A549 (cell line): Measurements from ENCODE around the gene ADAM30. TPM values are rescaled to one million over a fixed set of nuclear protein-coding genes. Genes with fewer than 3 reads are reported as not detected.

Source experiments
- ATAC-seq, 2 experiments: fragments of 200-7000 bp in 1 of 2; fragments of >200 bp in 1 of 2; cut with Nextera tagmentation in 1 of 2; cut with Tn5 transposase in 1 of 2; 3 replicates each; pipeline versions ENCODE4 v1.8.0 to v1.9.1; 2018 to 2020; ENCODE audit warnings: mild to moderate bottlenecking in 1 of 2, moderate library complexity in 1 of 2
- CTCF ChIA-PET: fragments of 300-600 bp; sonication (Branson Sonifier 250); formaldehyde crosslinking; extraction: SDS; loops from one replicate; lab custom pipeline; 2021; ENCODE audit warnings: antibody characterized with exemption, inconsistent platforms; lab: Yijun Ruan, JAX
- POLR2A ChIA-PET: fragments of 350-600 bp; formaldehyde crosslinking; extraction: SDS; loops from one replicate; lab custom pipeline; 2021; ENCODE audit warnings: antibody characterized with exemption, inconsistent platforms; lab: Yijun Ruan, JAX
- DNase-seq, 2 experiments: peaks; one replicate each; pipeline versions ENCODE4 v3.0.0 to v3.0.0-alpha.2; 2011 to 2016; ENCODE audit warnings: low read depth in 1 of 2, low spot score in 1 of 2
- FAIRE-seq: peaks from 2 replicates; lab custom pipeline; 2011; peaks lifted over from hg19 to GRCh38; lab: Jason Lieb, UNC
- H3K27ac ChIP-seq, 2 experiments: fragments of >200 bp; sonication (Bioruptor Twin); formaldehyde crosslinking; 3 replicates each; pipeline ENCODE4 v1.5.1; 2016 to 2017
- H3K4me1 ChIP-seq: fragments of >200 bp; sonication (Bioruptor Twin); formaldehyde crosslinking; 3 replicates; pipeline ENCODE4 v1.6.1; 2016
- H3K4me2 ChIP-seq: fragments of >200 bp; sonication (Bioruptor Twin); formaldehyde crosslinking; 3 replicates; pipeline ENCODE4 v1.6.1; 2016
- H3K4me3 ChIP-seq: fragments of >200 bp; sonication (Bioruptor Twin); formaldehyde crosslinking; 3 replicates; pipeline ENCODE4 v1.5.1; 2016
- H3K9me3 ChIP-seq: fragments of >200 bp; sonication (Bioruptor Twin); formaldehyde crosslinking; 3 replicates; pipeline ENCODE4 v1.6.1; 2016
- EHF ChIP-seq: fragments of 250-450 bp; sonication (Bioruptor Pico); IDR thresholded peaks from 2 replicates; pipeline ENCODE4 v1.5.0; 2020; ENCODE audit warnings: mild to moderate bottlenecking
- EHMT2 ChIP-seq: fragments of 200-600 bp; sonication (generic); IDR thresholded peaks from 2 replicates; pipeline ENCODE4 v1.6.1; 2016; ENCODE audit warnings: antibody characterized with exemption, low read depth, mild to moderate bottlenecking, moderate library complexity
- FOXS1 ChIP-seq: fragments of 250-450 bp; sonication (Bioruptor Pico); IDR thresholded peaks from 2 replicates; pipeline ENCODE4 v1.5.0; 2020; ENCODE audit warnings: mild to moderate bottlenecking, moderate library complexity
- GATA3 ChIP-seq: IDR thresholded peaks from 2 replicates; pipeline ENCODE4 v1.6.1; 2012; ENCODE audit warnings: borderline replicate concordance
- HDAC2 ChIP-seq: fragments of 200-600 bp; sonication (generic); IDR thresholded peaks from 2 replicates; pipeline ENCODE4 v1.6.1; 2016
- JUNB ChIP-seq: fragments of >200 bp; sonication (Bioruptor Twin); formaldehyde crosslinking; IDR thresholded peaks from 2 replicates; pipeline ENCODE4 v1.6.1; 2016
- KDM5A ChIP-seq: fragments of 200-600 bp; sonication (generic); IDR thresholded peaks from 2 replicates; pipeline ENCODE4 v1.6.1; 2016; ENCODE audit warnings: antibody characterized with exemption, mild to moderate bottlenecking
- MAFK ChIP-seq: fragments of 450-650 bp; IDR thresholded peaks from 2 replicates; pipeline ENCODE4 v1.6.1; 2014; ENCODE audit not compliant: partially characterized antibody
- MYC ChIP-seq: IDR thresholded peaks from 2 replicates; pipeline ENCODE4 v1.6.1; 2012; ENCODE audit warnings: mild to moderate bottlenecking, inconsistent platforms, low read length, improper control_type of control experiment, borderline replicate concordance
- NPAS2 ChIP-seq: fragments of 250-450 bp; sonication (Bioruptor Pico); IDR thresholded peaks from 2 replicates; pipeline ENCODE4 v1.8.0; 2022; ENCODE audit warnings: mild to moderate bottlenecking, moderate library complexity, borderline replicate concordance
- NR3C1 ChIP-seq: fragments of >200 bp; sonication (Bioruptor Twin); formaldehyde crosslinking; IDR thresholded peaks from 3 replicates; pipeline ENCODE4 v1.6.1; 2017
- PHF8 ChIP-seq: fragments of 200-600 bp; sonication (generic); IDR thresholded peaks from 2 replicates; pipeline ENCODE4 v1.6.1; 2016; ENCODE audit warnings: low read depth, mild to moderate bottlenecking, antibody characterized with exemption, moderate library complexity, borderline replicate concordance
- POLR2A ChIP-seq: IDR thresholded peaks from 2 replicates; pipeline ENCODE4 v1.6.1; 2012; ENCODE audit warnings: mild to moderate bottlenecking, low read length
- POLR2AphosphoS2 ChIP-seq: conservative IDR thresholded peaks from 2 replicates; pipeline ENCODE4 v1.6.1; 2012; ENCODE audit warnings: low read length, improper control_type of control experiment, inconsistent platforms
- RCOR1 ChIP-seq: fragments of 150-350 bp; IDR thresholded peaks from 2 replicates; pipeline ENCODE4 v1.6.1; 2014; ENCODE audit warnings: antibody characterized with exemption, low read length, low read depth
- RFX5 ChIP-seq: fragments of 450-650 bp; IDR thresholded peaks from 2 replicates; pipeline ENCODE4 v1.7.1; 2014; ENCODE audit warnings: antibody characterized with exemption, mild to moderate bottlenecking, moderate library complexity
- SREBF2 ChIP-seq: fragments of 450-650 bp; IDR thresholded peaks from 2 replicates; pipeline ENCODE4 v1.6.1; 2014; ENCODE audit warnings: mild to moderate bottlenecking, moderate library complexity
- TFCP2L1 ChIP-seq: fragments of 250-450 bp; sonication (Bioruptor Pico); IDR thresholded peaks from 2 replicates; pipeline ENCODE4 v1.5.0; 2021; ENCODE audit warnings: mild to moderate bottlenecking
- TP53 ChIP-seq: fragments of 250-450 bp; sonication (Bioruptor Pico); IDR thresholded peaks from 2 replicates; pipeline ENCODE4 v1.5.0; 2021; ENCODE audit warnings: mild to moderate bottlenecking, moderate library complexity
- ZC3H11A ChIP-seq: fragments of 450-650 bp; IDR thresholded peaks from 2 replicates; pipeline ENCODE4 v1.6.1; 2014; ENCODE audit warnings: antibody characterized with exemption, mild to moderate bottlenecking
- ZSCAN20 ChIP-seq: fragments of 250-450 bp; sonication (Bioruptor Pico); IDR thresholded peaks from 2 replicates; pipeline ENCODE4 v1.8.0; 2022; ENCODE audit warnings: mild to moderate bottlenecking, moderate library complexity
- WGBS: methylation state at CpG from one replicate; pipeline ENCODE4 v1.1.6; 2017; ENCODE audit errors: missing lambda C conversion rate; 5-methylcytosine and 5-hydroxymethylcytosine counted together
- polyA plus RNA-seq, 4 experiments: library from polyadenylated mRNA; depleted of rRNA in 3 of 4; stranded (reverse); fragments of >200 nt; fragmentation: RNase III in 1 of 4; extraction: RNeasy Plus Mini Kit Qiagen cat#74134 plus additional on column Dnase treatment in 1 of 4; gene quantifications; 2 replicates in 3 of 4; 3 replicates in 1 of 4; pipeline ENCODE4 v1.2.3, GENCODE V29; 2011 to 2017
- TF ChIP-seq, protein P1 (sequence below): IDR thresholded peaks from 2 replicates; pipeline ENCODE4 v1.6.1; 2012
- TF ChIP-seq, protein P2 (sequence below): fragments of 150-350 bp; IDR thresholded peaks from 2 replicates; pipeline ENCODE4 v1.6.1; 2014; ENCODE audit warnings: low read depth, mild to moderate bottlenecking, low read length
- TF ChIP-seq, protein P3 (sequence below): IDR thresholded peaks from 2 replicates; pipeline ENCODE4 v1.6.1; 2012
- TF ChIP-seq, protein P4 (sequence below): IDR thresholded peaks from 2 replicates; pipeline ENCODE4 v1.6.1; 2012; ENCODE audit warnings: low read depth, borderline replicate concordance
- TF ChIP-seq, protein P5 (sequence below): fragments of 250-450 bp; sonication (Bioruptor Pico); IDR thresholded peaks from 2 replicates; pipeline ENCODE4 v1.5.0; 2021; ENCODE audit warnings: mild to moderate bottlenecking, moderate library complexity, borderline replicate concordance
- TF ChIP-seq, protein P6 (sequence below): fragments of >200 bp; sonication (Bioruptor Twin); formaldehyde crosslinking; IDR thresholded peaks from 2 replicates; pipeline ENCODE4 v1.6.1; 2016
- TF ChIP-seq, protein P7 (sequence below): fragments of 250-450 bp; sonication (Bioruptor Pico); IDR thresholded peaks from 2 replicates; pipeline ENCODE4 v1.5.0; 2020; ENCODE audit warnings: low read depth, mild to moderate bottlenecking, moderate library complexity

ADAM30 gene
- polyA plus RNA-seq, 2 of the 4 experiments (the other 2 are of a cell fraction) = not detected

DNA sequence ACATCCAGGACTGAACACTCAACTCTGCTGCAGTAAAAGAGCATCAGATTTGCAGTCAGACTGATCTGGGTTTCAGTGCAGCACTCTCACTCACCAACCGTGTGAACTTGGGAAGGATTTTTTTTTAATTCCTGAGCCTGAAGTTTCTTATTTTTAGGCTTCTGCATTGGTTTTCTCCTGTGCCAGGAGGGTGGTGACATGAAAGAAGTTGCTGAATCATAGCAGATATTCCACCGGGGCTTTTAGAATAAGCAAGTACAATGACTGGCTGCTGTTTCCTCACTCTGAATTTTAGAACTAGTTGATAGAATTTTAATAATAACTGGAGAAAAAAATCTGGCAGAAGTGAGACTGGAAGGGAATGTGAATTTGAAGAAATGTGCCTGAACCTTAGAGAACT, 11.6 kb downstream of the ADAM30 start:
- TF ChIP-seq, protein P1, sequence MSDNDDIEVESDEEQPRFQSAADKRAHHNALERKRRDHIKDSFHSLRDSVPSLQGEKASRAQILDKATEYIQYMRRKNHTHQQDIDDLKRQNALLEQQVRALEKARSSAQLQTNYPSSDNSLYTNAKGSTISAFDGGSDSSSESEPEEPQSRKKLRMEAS = no peak
- TF ChIP-seq NR3C1 = no peak
- TF ChIP-seq, protein P2, sequence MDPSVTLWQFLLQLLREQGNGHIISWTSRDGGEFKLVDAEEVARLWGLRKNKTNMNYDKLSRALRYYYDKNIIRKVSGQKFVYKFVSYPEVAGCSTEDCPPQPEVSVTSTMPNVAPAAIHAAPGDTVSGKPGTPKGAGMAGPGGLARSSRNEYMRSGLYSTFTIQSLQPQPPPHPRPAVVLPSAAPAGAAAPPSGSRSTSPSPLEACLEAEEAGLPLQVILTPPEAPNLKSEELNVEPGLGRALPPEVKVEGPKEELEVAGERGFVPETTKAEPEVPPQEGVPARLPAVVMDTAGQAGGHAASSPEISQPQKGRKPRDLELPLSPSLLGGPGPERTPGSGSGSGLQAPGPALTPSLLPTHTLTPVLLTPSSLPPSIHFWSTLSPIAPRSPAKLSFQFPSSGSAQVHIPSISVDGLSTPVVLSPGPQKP = no peak
- TF ChIP-seq TP53 (CRISPR knock-in tag) = no peak
- TF ChIP-seq MYC = no peak
- TF ChIP-seq, protein P3, sequence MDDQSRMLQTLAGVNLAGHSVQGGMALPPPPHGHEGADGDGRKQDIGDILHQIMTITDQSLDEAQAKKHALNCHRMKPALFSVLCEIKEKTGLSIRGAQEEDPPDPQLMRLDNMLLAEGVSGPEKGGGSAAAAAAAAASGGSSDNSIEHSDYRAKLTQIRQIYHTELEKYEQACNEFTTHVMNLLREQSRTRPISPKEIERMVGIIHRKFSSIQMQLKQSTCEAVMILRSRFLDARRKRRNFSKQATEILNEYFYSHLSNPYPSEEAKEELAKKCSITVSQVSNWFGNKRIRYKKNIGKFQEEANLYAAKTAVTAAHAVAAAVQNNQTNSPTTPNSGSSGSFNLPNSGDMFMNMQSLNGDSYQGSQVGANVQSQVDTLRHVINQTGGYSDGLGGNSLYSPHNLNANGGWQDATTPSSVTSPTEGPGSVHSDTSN = no peak
- no peak for TF ChIP-seq ZC3H11A
- no peak for TF ChIP-seq JUNB
- TF ChIP-seq ZSCAN20 (CRISPR knock-in tag) = no peak
- TF ChIP-seq FOXS1 (CRISPR knock-in tag) = no peak
- TF ChIP-seq EHMT2 = no peak
- TF ChIP-seq, protein P4, sequence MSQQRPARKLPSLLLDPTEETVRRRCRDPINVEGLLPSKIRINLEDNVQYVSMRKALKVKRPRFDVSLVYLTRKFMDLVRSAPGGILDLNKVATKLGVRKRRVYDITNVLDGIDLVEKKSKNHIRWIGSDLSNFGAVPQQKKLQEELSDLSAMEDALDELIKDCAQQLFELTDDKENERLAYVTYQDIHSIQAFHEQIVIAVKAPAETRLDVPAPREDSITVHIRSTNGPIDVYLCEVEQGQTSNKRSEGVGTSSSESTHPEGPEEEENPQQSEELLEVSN = no peak
- no peak for TF ChIP-seq RCOR1
- TF ChIP-seq GATA3 = no peak
- TF ChIP-seq KDM5A = no peak
- TF ChIP-seq MAFK = no peak
- TF ChIP-seq RFX5 = no peak
- no peak for TF ChIP-seq POLR2A
- no peak for TF ChIP-seq EHF (CRISPR knock-in tag)
- H3K4me2 ChIP-seq = no peak overlapping the region
- CTCF ChIA-PET = interaction anchor here (1.1 kb wide), 1 partner anchor 63 kb away, joined by 3 read pairs; no protein-coding TSS in a partner anchor
- no peak overlapping the region for H3K4me3 ChIP-seq
- no peak overlapping the region for H3K27ac ChIP-seq
- 36% methylated on average over 2 of the region's 2 CpGs for WGBS
- ATAC-seq (no peak), FAIRE-seq (no peak), DNase-seq (no peak)
- no peaks in the 10 kb centered on the region for H3K9me3 ChIP-seq
- POLR2A ChIA-PET = no interaction called here
- H3K4me1 ChIP-seq = no peaks in the 10 kb centered on the region

DNA sequence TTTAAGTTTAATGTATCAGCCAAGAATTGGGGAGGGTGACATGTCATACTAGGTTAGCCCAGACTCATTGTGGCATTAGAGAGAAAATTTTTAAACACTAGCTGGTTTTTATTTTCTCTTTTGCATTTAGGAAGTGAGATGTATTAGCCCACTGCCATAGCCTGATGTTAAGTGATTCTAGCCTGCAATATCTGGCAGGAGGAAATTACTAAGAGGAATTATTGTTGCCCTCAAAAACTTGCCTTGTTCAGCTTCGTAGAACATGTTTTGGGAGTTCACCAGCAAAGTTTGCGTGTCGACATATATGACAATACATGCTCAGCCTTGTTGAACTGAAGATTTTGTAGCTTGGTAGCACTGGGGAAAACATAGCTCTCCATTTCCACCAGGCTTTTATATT, 12.5 kb downstream of the ADAM30 start:
- Histone ChIP-seq H3K4me1 (no peaks in the 10 kb centered on the region), H3K4me2 (no peak overlapping the region), H3K9me3 (no peaks in the 10 kb centered on the region), H3K4me3 (no peak overlapping the region), H3K27ac (no peak overlapping the region)
- POLR2A ChIA-PET = no interaction called here
- TF ChIP-seq POLR2AphosphoS2 (no peak), POLR2A (no peak), GATA3 (no peak), PHF8 (no peak), HDAC2 (no peak), TFCP2L1 (CRISPR knock-in tag) (no peak), SREBF2 (no peak), ZSCAN20 (CRISPR knock-in tag) (no peak), NPAS2 (no peak), EHMT2 (no peak)
- TF ChIP-seq, protein P5, sequence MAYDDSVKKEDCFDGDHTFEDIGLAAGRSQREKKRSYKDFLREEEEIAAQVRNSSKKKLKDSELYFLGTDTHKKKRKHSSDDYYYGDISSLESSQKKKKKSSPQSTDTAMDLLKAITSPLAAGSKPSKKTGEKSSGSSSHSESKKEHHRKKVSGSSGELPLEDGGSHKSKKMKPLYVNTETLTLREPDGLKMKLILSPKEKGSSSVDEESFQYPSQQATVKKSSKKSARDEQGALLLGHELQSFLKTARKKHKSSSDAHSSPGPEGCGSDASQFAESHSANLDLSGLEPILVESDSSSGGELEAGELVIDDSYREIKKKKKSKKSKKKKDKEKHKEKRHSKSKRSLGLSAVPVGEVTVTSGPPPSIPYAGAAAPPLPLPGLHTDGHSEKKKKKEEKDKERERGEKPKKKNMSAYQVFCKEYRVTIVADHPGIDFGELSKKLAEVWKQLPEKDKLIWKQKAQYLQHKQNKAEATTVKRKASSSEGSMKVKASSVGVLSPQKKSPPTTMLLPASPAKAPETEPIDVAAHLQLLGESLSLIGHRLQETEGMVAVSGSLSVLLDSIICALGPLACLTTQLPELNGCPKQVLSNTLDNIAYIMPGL (CRISPR knock-in tag) = no peak
- TF ChIP-seq, protein P6, sequence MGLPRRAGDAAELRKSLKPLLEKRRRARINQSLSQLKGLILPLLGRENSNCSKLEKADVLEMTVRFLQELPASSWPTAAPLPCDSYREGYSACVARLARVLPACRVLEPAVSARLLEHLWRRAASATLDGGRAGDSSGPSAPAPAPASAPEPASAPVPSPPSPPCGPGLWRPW = no peak
- TF ChIP-seq, protein P7, sequence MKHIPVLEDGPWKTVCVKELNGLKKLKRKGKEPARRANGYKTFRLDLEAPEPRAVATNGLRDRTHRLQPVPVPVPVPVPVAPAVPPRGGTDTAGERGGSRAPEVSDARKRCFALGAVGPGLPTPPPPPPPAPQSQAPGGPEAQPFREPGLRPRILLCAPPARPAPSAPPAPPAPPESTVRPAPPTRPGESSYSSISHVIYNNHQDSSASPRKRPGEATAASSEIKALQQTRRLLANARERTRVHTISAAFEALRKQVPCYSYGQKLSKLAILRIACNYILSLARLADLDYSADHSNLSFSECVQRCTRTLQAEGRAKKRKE (CRISPR knock-in tag) = no peak
- CTCF ChIA-PET = interaction anchor here (0.6 to 1.3 kb wide), 4 partner anchors 15 to 318 kb away, joined by 3 to 4 read pairs (median 3); no protein-coding TSS in a partner anchor
- 70% methylated on average over 3 of the region's 3 CpGs for WGBS
- DNase-seq (no peak), ATAC-seq (no peak), FAIRE-seq (no peak)
